GM21529 (cell line): Measurements from ENCODE around the gene P4HA2.

Source experiments
- ATAC-seq: cut with Tn5 transposase; IDR thresholded peaks from one replicate; pipeline ENCODE4 v1.9.1; 2021; ENCODE audit not compliant: unreplicated experiment

Gene P4HA2

DNA sequence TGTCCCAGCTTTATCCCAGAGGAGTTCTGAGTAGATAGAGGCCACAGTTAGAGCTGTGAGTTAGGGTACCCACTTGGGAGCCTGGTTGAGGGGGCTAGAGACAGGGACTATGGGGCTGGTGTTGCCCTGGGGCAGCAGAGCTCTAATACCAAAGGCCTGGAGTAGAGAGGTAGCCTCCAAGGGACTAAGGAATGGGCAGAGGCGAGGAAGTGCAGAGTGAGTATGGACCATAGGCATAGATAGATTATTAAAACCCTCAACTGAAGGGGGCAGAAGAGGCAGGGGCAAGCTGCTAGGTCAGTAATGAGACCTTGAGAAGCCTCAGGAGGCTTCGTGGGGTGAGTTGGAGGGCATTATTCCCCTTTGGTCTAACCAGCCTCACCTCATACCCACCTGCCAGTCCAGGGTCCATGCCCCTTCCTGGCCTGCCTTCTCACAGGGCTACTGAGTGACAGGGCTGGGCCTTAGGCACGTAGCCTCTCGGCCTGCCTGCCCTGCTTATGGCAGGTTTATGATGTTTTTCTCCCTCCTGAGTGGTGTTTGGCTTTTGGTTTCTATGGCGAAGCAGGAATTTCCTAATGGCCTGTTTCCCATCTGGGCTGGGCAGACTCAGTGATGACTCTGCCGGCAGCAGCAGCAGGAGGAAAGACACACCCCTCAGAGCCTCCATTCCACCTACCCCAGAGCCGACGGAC is 37.8 kb upstream of the P4HA2 start:
- no peak for ATAC-seq

DNA sequence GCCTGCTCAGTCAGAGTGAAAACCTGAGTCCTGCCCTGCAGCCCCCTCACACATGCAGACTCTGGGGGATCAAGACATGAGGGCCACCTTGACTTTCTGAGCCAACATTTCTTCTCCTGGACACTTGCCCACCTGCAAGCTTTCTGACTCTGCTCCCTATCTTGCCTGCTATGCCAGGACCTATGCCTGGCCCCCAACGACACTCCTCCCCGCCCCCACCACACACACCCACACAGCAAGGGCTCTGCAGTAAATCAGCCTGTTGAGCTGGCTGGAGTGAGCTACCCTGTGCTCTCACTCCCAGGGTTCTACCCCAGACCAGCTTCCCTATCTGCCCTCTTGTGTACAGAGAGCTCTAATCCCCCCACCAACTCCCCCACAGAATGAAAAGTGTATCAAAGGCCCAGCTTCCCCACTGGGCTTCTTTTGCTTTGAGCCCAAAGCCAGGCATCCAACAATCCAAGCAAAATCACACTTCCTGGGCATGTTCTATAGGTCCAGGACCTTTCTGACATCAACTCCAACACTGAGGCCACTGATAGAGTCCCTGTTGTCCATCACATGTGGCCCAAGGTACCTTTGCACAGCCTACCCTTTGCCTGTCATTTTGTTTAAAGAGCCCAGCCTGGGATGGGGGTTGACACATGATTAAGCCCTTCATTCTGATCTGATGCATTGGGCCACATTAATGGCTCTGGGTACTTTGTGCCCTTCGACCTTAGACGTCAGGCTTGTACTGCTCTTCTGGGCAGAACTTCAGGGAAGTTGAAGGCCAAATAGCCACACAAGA is 37.1 kb upstream of the P4HA2 start:
- no peak for ATAC-seq

DNA sequence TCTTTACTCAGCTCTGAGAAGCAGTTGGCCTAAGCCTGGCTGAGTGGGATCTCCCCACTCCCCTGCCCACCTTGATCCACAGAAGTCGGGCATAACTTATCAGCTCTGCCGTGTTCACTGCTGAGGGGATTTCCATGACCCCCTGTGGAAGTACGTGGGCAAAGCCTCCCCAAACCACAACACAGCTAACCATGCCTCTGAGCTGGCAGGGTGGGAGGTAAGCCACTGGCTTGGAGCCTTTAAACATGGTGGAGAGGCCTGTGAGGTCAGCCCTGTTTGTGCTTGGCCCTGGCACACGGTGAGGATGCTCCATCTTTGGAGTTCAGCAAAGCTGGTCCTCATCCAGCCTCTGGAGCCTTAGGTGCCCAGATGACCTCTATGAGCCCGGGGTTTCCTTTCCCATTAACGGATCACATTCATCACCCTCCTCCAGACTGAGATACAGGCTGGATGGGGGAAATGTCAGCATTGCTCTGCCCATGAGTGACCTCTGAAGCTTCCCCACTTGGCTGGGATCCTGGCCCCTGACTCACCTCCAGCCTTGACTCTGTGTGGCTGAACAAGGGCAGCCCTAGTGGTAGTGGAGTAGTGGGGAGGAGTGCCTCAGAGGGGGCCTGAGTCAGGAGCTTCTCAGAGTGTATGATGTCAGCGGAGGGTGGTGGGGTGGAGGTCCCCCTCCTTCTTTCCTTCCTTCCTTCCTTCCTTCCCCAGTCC is 36.1 kb upstream of the P4HA2 start:
- no peak for ATAC-seq

DNA sequence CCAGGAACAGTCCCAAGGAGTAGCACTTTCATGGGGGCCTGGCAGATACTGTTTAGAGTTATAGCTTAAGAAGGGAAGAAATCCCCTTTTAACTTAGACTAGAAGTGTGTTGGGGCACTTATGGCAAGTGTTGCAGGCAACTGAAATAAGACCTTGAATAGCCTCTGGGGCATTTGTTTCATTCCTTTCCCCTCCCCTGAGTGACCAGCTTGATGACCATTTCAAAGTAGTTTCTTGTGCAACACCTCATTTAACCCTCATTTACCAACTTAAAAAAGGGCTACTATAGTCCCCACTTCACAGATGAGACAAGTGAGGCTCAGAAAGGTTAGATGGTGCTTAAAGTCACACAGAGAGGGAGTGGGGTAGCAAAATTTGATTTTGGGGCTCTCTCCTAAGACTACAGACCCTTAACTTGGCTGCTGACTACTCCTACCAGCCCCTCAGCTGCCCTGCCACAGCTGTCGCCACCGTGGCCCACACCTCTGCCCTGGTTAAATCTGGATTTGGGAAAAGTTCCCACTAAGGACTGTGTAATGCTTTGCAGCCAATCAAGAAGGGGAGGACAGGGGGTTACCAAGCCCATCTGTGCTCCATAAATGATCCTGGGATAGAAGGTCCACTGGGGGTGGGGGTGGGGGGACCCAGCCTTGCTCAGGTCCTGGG is 35.4 kb upstream of the P4HA2 start:
- ATAC-seq = no peak

GRCh38 chr5:132261881-132262845 is 34.5 kb upstream of the P4HA2 start:
- no peak for ATAC-seq

GRCh38 chr5:132260714-132261551 is 33.3 kb upstream of the P4HA2 start:
- peak; percentile 71 for ATAC-seq

DNA sequence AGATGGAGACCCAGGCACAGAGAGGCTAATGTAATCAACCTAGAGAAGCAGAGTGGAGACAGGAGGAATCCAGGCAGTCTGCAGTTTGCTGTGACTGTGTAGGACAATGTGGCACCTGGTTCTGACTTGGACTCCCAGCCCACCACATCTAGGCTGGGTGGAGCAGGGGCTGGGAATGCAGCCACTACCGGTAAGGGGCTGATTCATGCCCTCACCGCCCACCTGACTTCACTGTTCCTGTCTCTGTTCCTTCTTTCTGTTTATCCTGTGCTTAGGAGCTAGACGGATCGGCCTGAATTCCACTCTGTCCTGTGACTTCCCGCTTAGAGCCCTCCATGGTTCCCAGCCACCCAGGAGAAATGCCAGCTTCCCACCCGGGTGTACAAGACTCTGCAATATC is 32.4 kb upstream of the P4HA2 start:
- no peak for ATAC-seq

GRCh38 chr5:132259069-132259851 is 31.6 kb upstream of the P4HA2 start:
- no peak for ATAC-seq

DNA sequence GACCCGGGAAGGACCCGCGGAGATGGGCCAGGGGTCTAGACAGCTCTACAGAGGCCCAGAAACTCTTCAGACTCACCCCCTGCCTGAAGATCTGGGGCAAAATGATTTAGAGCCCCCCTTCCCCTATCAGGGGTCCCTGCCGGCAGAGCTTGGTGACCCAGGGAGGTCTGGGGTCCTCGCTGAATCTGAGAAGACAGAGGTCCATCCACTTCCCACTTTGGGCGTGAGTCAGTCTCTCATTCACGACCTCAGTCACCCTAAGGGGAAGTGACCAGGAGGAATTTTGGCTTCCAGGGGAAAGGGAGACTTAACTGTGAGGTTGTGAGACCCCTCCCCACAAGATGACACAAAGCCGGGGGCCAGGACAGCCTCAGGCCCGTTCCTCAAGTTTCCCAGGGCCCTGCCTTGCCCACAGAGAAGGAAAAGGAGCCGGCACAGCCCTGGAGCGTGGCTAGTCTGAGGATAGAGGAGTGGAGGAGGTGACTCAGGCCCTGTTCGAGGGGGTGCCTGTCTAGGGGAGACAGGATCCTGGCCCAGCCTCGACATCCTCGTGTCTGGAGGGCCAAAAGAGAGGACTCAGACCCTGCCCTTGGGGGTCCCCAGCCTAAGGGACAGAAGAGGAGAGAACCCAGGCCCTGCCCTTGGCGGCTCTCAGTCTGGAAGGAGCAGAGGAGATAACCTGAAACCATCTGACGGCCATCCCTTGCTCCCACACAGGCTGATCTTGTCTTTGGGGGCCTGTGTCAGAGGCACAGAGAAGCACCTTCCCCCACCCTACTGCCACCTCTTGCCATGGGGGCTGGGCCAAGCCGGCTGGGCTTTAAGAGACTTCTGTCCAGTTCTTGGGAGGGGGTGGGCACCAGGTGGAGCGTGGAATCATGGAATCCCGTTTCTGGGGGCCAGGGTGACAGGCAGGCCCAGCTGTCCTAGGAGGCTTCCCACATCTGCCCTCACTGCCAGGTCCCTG is 30.7 kb upstream of the P4HA2 start:
- ATAC-seq = no peak

- ATAC-seq = no peak
These were observed 29.8 kb upstream of the P4HA2 start, which contains the start of gene PDLIM4 for GRCh38 chr5:132257131-132258101. PDLIM4 (plus strand) TSS chr5:132257696; CDS start chr5:132257735, 39 bp downstream.

DNA sequence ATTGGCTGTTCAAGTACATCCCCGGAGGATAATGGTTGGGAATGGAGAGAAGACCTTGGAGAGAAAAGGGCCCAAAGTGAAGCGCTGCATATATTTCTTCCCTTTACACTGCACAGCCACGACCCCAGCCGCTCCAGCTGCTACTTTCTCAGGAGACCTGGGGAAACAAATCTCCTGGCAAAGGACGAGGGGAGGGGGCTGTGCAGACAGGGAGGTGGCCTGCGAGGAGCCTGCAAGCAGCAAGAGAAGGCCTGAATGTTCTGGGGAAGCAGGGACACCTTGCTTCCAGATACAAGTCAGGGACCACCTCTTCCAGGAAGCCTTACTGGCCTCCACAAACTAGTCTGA is 29.1 kb upstream of the P4HA2 start:
- ATAC-seq = no peak

- no peak for ATAC-seq
These were observed 28.6 kb upstream of the P4HA2 start for GRCh38 chr5:132256086-132256782.

DNA sequence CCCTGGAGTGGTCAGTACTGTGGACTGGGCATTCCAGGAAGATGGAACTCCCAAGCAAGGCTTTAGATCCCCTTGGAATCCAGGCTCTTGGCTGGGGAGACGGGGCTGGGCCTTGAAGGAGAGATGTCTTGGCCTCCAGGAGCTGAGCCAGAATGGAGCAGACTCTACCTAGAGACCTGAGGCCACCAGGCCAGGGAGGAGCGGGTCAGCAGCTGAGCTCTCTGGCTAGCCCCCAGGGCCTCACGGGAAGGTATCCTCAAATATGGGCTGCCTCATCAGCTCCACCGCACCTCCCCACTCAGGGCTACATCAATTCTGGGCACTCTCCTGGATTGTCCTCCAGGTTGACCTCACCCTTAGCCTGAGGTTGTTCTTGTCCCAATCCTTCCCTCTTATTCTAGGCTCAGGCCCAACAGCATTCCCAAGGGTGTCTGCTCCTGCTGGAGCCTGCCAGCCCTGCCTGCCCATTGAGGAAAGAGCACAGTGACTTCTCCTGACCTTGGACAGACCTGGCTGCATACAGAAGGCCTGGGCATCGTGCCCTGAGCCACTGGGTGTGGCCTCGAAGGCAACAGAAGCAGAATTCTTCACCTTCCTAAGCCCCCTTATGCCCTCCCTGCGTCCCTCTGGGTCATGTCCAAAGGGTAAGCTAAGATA is 26.8 kb upstream of the P4HA2 start:
- no peak for ATAC-seq

DNA sequence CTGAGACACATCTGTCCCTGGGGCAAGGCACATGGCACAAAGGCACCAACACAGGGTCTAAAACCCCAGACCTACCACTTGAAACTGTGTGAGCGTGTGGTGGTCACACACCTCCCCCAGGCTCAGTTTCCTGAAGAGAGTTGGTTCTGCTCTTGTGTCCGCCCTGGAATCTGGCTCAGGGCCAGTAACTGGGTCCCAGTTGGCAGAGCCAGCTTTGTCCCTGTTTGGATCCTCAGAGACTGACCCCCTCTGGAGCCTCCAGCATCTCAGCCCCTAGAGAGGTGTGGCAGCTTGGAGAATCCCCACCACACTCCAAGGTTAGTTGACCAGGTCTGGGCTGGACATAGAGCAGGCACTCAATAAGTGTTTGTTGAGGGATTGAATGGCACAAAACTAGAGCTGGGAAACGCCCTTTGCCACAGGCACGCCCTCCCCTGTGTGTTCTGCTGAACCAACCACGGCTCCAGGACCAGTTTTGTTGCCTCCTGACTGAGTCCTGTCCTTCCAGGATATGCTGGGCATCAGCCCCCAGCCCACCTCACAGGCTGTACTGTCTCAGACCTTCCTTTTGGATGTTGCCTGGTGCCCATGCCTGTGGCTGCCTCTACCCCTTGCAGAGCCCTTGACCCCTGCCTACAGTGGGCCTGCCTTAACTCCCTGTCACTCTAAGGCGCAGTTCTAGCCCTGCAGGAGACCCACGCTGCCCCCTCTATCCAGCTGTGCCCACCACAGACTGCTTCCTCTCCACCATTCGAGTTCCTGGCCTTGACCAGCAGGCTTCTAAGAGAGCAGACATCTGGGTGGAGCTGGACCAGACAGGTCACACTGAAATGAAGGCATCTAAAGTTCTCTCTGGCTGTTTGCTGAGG is 26.0 kb upstream of the P4HA2 start:
- no peak for ATAC-seq
